HG03575 (cell line): ENCODE measurements around the gene C7.

Source experiments
- ATAC-seq: cut with Tn5 transposase; IDR thresholded peaks from one replicate; pipeline ENCODE4 v1.9.1; 2021; ENCODE audit not compliant: unreplicated experiment, insufficient number of reproducible peaks, low FRiP score; ENCODE audit errors: extremely low read depth

C7 gene

GRCh38 chr5:40914835-40915234 lies 5.5 kb downstream of the C7 start:
- ATAC-seq, result no peak

GRCh38 chr5:40915341-40915926 lies 6.1 kb downstream of the C7 start:
- no peak for ATAC-seq

GRCh38 chr5:40916226-40916625 lies 6.9 kb downstream of the C7 start:
- ATAC-seq, result no peak

GRCh38 chr5:40928886-40929448 lies 19.7 kb downstream of the C7 start:
- ATAC-seq, result no peak

GRCh38 chr5:40932766-40933165 lies 23.5 kb downstream of the C7 start:
- no peak for ATAC-seq

- no peak for ATAC-seq
Measured at GRCh38 chr5:40937075-40937474, 27.8 kb downstream of the C7 start.

GRCh38 chr5:40939753-40940152 lies 30.5 kb downstream of the C7 start:
- ATAC-seq, result no peak

GRCh38 chr5:40945111-40945510 lies 35.8 kb downstream of the C7 start:
- ATAC-seq, result no peak

GRCh38 chr5:40955313-40955712 lies 46.0 kb downstream of the C7 start:
- ATAC-seq, result no peak

GRCh38 chr5:40957048-40957447 lies 47.8 kb downstream of the C7 start:
- ATAC-seq, result no peak

GRCh38 chr5:40958811-40959210 lies 49.5 kb downstream of the C7 start:
- no peak for ATAC-seq

- ATAC-seq, result no peak
Measured at GRCh38 chr5:40960037-40960436, 50.7 kb downstream of the C7 start.

- ATAC-seq, result no peak
Measured at GRCh38 chr5:40962207-40962955, 53.1 kb downstream of the C7 start.

- no peak for ATAC-seq
Measured at GRCh38 chr5:40972434-40972833, 63.1 kb downstream of the C7 start.

GRCh38 chr5:40973364-40974004 lies 64.2 kb downstream of the C7 start:
- ATAC-seq, result no peak

- ATAC-seq, result no peak
Measured at GRCh38 chr5:40976041-40976440, 66.7 kb downstream of the C7 start.

GRCh38 chr5:40976836-40977235 lies 67.5 kb downstream of the C7 start:
- no peak for ATAC-seq

GRCh38 chr5:40981420-40981819 lies 72.1 kb downstream of the C7 start:
- no peak for ATAC-seq

GRCh38 chr5:40983781-40984180 lies 74.5 kb downstream of the C7 start:
- ATAC-seq, result no peak

GRCh38 chr5:40984884-40985283 lies 75.6 kb downstream of the C7 start:
- ATAC-seq, result no peak
